Measurements from ENCODE around the gene TNFRSF14.

- TF ChIP-seq EZH2phosphoT487 (IDR thresholded peaks at IDR 0.05; ENCODE audit: borderline replicate concordance, low read length) = no peak
- no peak for TF ChIP-seq CTCF (IDR thresholded peaks at IDR 0.05; ENCODE audit: low read depth, low read length, poor library complexity, severe bottlenecking)
Measured at GRCh38 chr1:2560299-2561073, 4.3 kb downstream of the TNFRSF14 start.

Measured in DOHH2 (cell line).